T47D (cell line): ENCODE measurements around the gene MLLT1.

Experiments
- DNase-seq, 2 experiments: peaks; one replicate each; pipeline versions ENCODE4 v3.0.0 to v3.0.0-alpha.2; 2011 to 2012; ENCODE audit warnings: low read depth in 1 of 2, low spot score in 1 of 2
- JUND ChIP-seq: IDR thresholded peaks from 2 replicates; pipeline ENCODE4 v1.6.1; 2012; ENCODE audit warnings: low read depth
- in situ Hi-C: cut with HindIII; loops from 2 replicates; pipeline ENCODE4 v1.10.0; 2016; ENCODE audit warnings: low sequenced_read_pairs, low pct_unique_long_range_greater_than_20kb

MLLT1 gene

DNA sequence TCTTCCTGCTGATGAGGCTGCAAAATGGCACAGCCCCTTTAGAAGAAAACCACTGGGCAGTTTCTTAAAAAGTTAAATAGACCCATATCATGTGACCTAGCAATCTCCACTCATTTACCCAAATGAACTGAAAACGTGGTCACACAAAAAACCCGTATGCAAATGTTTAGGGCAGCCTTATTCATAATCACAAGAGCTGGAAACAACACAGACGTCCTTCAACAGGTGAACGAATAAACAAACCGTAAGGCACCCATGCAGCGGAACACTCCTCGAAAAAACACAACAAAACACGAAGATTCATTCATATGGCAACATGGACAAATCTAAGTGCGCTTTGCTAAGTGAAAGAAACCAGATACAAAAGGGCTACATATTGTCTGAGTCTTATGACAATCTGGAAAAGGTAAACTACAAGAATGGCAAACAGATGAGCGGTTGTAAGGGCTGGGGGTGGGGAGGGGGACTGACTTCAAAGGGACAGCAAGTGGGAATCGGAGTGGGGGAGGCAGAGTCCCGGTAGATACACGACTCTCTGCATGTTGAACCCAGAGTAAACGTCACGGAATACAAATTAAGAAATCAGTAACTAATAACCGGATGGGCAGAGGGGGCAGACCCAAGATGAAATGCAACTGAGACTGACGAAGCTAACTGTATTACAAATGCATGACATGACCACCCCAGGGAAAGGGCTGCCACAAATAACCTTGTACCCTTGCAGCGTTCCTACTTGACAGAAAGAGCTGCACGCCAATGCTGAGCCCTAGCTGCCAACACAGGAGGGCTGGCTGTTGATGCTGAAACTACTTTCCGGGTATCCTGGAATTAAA, 33.4 kb downstream of the MLLT1 start:
- in situ Hi-C loops = no loop called here
- no peak for DNase-seq
- no peak for TF ChIP-seq JUND

DNA sequence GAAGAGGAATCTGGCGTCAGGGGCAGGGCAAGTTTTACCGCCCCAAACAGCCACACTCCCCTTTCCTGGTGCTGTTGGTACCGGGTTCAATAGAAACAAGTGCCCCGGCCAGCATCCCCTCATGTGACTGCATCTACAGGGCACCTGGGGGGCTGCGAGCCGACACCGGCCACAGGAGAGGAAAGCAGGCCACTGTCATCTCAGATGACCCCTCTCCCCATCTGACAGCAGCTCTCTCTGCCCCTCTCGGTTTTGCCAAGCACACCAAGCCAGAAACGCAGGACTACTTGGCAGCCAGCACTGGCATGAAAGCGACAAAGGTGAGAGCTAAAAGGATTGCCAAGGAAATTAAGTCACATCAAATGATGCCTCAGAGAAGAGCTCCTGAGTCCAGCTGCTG, 37.1 kb downstream of the MLLT1 start:
- no peak for TF ChIP-seq JUND
- no peak for DNase-seq
- in situ Hi-C loops = no loop called here

DNA sequence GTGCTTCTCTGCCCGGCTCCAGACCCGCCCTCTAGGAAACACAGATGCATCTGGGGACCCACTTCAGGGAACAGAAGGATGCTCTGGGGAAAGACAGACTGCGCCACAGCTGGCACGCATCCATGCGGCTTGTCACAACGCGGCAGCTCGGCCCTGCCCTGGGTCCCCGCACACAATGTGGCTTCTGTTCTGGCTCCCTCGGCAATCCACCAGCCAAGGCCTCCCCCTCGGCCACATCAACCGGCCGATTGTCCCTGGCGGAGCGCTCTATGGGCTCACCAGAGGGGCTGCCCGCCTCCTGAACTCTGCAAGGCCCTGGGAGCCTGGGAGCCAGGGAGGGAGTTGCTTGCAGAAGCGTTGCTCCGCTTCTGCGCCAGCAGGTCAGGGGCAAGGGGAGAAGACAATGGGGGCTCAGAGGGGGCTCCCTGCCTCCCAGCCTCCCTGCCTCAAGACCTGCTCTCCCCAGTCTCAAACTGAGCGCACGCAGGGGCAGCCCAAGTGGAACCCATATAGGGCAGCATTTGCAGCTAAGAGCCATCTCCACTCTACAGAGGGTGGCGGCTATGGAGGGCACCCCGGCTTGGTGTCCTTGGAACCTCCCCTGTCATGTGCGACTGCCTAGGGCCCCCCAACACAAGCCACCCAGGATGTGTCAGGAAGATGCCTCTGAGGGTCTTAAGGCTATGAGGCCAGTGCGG, 37.9 kb downstream of the MLLT1 start:
- no peak for TF ChIP-seq JUND
- in situ Hi-C loops = no loop called here
- DNase-seq = no peak

DNA sequence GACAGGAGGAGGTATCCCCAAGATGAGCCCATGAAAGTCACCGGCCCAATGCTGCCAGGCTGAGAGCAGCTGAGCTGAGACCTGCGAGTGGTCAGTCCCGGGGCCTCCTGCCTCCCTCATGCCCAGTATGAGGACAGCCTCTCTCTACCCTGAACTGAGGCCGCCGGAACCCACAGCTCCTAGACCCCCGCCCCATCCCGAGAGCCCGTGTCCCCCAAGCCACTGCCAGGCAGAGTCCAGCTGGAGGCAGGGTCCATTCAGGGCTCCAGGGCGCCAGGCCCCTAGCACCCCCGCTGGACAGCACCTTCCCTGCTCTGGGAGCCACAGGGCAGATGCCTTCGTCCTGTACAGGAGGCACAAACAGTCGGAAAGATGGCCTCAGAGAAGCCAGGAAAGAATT, 38.7 kb downstream of the MLLT1 start:
- in situ Hi-C loops = no loop called here
- DNase-seq = no peak
- TF ChIP-seq JUND = no peak

DNA sequence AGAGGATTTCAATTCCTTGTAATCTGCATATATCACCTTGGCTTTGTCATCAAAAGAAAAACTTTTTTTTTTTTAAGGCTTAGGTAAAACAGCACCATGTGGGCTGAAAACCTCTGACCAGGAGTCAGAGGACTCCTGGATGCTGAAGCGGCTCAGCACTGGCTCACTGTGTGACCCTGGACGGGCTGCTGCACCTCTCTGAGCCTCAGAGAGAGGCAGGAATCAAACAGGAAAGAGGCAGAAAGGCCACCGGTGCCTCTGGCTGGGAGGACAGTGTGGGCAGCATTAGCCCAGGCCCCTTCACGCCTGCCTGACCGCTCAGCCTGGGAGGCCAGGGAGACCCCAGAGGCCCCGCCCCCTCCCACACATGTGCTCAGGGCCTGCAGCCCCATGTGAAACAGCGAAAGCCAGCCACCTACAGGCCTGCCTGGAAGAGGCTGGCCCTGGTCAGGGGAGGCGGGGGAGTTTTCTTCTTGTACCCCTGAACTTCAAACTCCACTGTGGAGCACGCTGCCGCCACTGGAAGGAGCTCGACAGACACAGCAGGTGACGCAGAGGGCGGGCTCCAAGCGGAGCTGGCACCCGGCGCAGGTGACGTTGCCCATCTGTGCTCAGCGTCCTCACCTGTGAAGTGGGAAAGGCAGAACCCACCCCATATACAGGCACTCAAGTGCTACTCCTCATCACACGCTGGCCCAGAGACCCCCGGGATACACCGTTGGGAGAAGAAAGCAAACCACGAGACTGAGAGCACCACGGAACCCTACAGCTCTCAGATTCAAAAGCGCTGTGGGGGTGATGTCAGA, 39.7 kb downstream of the MLLT1 start:
- DNase-seq = no peak
- in situ Hi-C loops = no loop called here
- TF ChIP-seq JUND = no peak

DNA sequence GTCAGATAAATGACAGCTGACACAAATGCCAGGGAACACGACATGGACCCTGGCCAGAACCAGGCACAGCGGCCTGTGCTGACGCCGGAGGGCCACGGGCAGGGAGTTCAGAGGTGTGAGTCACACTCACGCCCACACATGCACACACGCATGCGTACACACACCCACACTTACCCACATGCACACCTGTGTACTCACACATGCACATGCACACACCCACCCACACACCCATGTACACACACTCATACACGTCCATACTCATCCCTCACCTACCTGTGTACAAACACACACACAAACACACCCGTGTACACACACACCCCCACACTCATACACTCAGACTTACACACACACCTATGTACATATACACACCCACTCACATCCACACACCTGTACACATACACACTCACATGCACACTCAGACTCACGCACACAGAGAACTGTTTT, 40.4 kb downstream of the MLLT1 start:
- in situ Hi-C loops = no loop called here
- no peak for DNase-seq
- TF ChIP-seq JUND = no peak

DNA sequence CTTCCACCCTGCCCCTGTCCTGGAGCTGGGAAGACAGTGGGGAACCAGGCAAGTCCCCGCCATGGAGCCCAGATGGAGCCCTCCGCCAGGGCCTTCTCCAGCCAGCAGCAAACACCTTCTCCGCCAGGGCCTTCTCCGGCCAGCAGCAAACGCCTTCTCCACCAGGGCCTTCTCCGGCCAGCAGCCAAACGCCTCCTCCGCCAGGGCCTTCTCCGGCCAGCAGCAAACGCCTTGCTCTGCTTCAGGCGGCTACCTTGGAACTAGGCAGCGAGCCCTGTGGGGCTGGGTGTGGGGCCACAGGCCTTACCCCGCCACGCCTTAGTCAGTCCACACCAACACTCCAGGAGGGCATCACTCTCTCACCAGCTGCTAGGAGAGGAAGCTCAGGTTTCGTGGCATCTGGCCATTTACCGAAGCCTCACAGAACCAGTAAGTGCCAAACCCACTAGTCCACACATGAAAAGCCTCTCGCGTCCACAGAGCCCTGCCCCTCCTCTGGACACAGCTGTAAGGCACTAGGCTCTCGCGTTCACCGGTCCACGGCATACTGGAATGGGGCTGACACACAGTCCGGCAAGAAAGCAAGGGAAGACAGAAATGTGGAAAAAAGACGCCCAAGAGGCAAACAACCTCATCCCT, 41.0 kb downstream of the MLLT1 start:
- in situ Hi-C loops = no loop called here
- peak in 1 of 2 experiments; percentile 48 for DNase-seq
- TF ChIP-seq JUND = no peak

DNA sequence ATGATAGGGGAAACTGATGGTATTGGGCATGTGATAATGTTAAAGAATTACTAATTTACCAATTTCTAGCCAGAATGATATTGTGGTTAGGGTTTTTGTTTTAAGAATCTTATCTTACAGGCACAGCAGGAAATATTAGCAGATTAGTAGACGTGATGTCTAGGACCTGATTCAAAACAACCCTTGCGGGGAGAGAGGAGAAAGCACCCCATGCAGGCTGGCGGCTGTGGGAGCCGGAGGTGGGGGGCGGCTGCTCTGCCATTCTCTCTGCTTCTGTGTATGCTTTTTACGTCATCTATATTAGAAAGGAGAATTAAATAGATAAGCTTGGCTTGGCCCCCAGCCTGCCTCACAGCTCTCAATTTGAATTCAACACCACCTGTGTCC, 41.5 kb downstream of the MLLT1 start:
- no peak for TF ChIP-seq JUND
- in situ Hi-C loops = no loop called here
- no peak for DNase-seq

DNA sequence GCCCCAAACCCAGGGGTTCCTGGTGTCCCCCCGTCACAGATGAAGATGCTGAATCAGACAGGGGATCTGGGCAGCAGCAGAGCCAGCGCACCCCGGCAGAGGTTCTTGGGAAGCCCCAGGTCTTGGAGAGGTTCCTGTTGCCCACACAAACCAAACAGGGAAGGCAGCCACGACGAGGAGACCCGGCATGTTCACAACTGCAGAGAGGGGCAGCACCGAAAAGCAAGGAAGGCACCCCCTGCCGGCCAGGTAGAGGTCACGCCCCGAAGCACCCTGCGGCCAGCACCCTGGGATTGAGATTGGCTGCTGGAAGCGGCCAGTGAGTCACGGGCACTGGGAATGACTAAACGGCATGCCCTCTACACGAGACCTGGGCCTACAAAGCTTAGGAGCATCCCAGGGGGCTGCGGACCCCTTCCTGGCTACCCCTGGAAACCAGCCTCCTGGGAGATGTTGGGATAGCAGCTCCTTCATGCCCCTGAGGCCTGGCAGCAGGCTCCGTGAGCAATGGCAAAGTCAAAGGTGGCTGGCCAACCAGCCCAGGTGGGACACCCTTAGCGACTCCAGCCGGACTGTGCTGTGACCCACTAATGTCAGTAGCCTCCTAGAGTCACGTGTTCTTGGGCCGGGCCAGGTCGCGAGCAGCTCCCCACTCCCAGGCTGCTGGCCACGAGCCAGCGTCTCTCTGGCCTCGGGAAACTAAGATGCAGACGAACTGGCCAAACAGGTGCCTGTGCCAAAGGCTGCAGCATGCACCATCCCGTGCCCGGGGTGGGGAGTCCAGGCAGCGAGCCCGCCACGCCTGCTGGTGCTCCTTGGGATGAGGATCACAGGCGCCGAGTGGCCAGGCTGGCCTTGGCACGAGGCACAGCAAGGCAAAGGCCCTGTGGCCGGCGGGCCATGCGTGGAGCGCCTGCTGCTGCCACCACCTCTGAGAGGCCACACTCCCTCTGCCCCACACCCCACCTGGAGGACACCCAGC, 43.2 kb downstream of the MLLT1 start:
- TF ChIP-seq JUND = no peak
- DNase-seq = peak; percentile 92 to 96
- in situ Hi-C loops = no loop called here

DNA sequence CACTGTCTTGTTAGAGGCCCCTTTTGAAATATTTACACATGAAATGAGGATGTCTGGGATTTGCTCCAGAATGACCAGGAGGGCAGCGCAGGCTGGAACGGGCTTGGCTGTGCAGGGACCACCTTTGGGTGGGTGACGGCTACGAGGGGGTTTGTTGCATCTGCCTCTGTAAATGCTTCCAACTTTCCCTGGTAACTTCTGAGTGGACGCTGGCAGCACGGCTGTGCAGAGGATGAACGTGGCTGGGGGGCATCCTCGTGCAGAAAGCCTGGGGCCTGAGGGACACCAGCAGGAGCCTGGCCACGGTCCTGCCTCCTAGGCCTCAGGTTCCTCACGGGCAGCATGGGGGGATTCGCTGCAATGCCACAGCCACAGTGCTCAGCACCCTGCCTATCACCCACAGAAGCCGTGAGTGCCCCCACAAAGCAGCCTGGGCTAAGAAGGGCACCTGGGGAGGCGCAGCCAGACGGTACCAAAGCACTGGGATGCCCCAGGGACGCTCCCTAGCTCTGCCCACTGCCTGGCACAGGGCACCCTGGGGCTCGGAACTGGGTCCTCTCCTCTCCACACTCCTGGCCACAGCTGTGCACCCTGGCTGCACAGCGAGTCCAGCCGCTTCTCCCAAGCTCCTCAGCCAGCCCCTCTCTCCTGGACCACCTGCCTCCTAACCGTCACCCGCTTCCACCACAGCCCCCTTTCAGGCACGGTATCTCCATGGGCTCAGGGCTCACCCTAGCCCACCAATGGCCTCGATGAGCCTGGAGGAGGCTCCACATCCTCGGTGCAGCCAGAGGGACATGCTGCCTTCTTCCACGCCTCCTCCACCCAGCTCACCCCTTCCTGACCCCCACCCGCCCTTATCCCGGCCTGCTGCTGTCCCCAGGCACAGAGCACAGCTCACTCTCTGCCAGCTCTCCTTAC, 44.5 kb downstream of the MLLT1 start:
- in situ Hi-C loops = no loop called here
- no peak for TF ChIP-seq JUND

More for the DNA sequence above, 44.5 kb downstream of the MLLT1 start:
- no peak for DNase-seq
